22Rv1 (cell line): ENCODE data around the gene IL6R.

Experiments used
- CTCF ChIP-seq: fragments of 450-650 bp; IDR thresholded peaks from 2 replicates; pipeline ENCODE4 v1.5.1; 2017; ENCODE audit warnings: mild to moderate bottlenecking
- ZFX ChIP-seq: fragments of 450-650 bp; IDR thresholded peaks from 2 replicates; pipeline ENCODE4 v1.6.1; 2017; ENCODE audit warnings: antibody characterized with exemption, borderline replicate concordance

- TF ChIP-seq CTCF (no peak; the same call in 1 of the 2 replicates), ZFX (no peak)
Observed at GRCh38 chr1:154418923-154419619, 13.9 kb downstream of the IL6R start.
